ENCODE data around the gene SPECC1.

GRCh38 chr17:20009052-20009301 is 182 bp upstream of the SPECC1 start:
- TF ChIP-seq EZH2 (IDR thresholded peaks at IDR 0.05; ENCODE audit: insufficient read depth, poor library complexity, severe bottlenecking) (no peak), EZH2phosphoT487 (IDR thresholded peaks at IDR 0.05; ENCODE audit: insufficient read depth, low read depth) (no peak)

Data from GM23248 (cell line).